COLO668 (cell line): ENCODE results near the gene MBD3.

Experiments used
- DNase-seq: peaks from one replicate; lab custom pipeline; 2025; ENCODE audit not compliant: unreplicated experiment; lab: John Stamatoyannopoulos, UW

The MBD3 gene

DNA sequence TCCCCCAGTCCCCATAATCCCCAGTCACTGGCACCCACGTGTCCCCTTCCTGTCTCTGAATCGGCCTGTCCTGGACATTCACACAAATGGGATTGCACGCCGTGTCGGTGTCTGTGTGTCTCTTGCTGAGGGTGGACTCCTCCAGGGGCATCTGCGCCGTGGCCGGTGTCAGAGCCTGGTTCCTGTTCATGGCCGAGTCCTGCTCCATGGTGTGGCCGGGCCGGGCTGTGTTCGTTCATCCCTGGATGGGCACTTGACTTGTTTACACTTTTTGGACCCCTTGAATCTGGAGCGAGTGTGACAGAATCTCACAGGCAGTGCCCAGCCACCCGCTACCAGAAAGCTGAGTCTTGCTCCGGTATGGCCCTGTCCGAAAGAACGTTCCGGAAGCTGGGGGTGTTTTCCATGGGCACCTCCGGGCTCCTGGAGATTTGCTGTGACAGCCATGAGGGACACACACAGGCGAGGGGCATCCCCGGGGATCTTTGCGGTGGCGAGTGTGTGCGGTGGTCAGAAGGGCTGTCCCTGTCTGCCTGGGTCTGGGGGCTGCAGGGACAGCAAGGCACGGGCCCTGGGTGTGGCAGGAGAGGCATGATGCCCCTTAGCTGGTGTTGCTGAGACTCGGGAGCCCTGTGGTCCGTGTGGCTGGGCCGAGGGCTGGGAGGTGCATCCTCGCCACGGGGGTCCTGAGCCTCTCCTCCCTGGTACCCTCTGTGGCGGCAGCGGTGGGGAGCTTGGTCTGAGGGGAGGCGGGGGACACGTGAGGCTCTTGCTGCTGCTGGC lies 18.1 kb downstream of the MBD3 start:
- DNase-seq: no peak

DNA sequence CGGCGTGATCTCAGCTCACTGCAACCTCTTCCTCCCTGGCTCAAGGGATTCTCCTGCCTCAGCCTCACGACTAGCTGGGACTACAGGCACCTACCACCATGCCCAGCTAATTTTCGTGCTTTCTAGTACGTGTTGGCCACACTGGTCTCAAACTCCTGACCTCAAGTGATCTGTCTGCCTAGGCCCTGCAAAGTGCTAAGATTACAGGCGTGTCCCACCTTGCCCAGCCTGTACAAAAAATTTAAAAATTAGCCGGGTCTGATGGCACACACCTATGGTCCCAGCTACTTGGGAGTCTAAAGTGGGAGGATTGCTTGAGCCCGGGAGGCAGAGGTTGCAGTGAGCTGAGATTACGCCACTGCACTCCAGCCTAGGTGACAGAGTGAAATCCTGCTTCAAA lies 19.9 kb downstream of the MBD3 start:
- DNase-seq: no peak

DNA sequence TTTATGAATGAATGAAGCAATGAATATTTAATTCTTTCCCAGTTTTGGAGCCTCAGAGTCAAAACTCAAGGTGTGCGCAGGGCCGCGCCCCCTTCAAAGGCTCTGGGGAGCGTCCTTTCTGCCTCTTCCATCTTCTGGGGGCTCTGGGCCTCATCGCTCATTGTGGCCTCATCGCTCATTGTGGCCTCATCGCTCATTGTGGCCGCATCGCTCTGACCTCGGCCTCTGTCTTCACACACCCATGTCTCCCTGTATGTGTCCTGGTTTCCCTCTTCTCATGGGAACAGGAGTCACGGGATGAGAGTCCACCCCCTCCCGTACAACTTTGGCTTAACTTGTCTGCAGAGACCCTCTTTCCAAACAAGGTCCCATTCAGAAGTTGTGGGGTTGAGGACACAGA lies 21.3 kb downstream of the MBD3 start:
- no peak for DNase-seq

DNA sequence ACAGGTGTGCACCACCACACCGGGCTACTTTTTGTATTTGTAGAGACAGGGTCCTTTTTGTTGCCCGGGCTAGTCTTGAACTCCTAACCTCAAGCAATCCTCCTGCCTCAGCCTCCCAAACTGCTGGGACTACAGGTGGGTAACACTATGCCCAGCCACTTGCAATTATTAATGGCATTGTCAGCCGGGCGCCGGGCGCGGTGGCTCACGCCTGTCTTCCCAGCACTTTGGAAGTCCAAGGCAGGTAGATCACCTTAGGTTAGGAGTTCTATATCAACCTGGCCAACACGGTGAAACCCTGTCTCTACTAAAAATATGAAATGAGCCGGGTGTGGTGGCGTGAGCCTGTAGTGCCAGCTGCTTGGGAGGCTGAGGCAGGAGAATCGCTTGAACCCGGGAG lies 21.8 kb downstream of the MBD3 start:
- no peak for DNase-seq

DNA sequence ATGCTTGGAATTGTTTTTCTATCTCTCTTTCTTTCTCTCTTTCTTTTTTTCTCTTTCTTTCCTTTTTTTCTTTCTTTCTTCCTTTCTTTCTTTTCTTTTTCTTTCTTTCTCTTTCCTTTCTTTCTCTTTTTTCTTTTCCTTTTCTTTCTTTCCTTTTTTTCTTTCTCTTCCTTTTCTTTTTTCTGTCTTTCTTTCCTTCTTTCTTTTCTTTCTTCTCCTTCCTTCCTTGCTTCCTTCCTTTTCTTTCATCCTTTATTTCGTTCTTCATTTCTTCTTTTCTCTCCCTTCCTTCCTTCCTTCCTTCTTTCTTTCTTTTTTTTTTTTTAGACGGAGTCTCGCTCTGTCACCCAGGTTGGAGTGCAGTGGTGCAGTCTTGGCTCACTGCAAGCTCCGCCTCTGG lies 22.7 kb downstream of the MBD3 start:
- no peak for DNase-seq

DNA sequence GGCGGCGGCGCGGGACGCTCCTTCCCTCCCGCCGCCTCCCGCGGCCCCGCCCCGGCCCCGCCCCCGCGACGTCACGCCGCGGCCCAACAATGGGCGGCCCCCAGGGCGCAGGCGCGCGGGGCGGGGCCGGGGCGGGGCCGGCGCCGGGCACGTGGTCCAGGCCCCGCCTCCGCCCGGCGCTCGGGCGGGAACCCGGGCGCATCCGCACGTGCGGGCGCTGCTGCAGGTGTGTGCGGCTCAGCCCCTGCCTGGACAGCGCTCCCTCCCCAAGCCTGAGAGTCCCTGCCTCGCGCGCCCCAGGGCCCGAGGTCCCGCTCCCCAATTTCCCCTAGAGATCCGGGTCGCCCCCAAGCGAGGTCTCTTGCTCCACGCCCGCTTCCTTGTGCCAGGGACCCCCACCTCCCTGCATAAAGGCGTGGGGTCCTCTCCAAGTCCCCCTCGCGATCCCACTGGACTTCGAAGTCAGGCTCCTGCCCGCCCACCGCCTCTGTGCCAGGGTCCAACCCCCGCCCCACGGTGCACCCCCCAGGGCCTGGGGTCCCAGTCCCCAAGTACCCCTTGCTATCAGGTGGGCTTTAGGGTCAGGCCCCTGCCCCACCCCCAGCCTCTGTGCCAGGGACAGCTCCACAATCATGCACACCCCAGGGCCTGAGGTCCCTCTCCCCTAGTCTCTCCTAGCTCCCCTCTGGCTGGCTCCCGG lies 24.2 kb downstream of the MBD3 start, which contains the start of gene MEX3D:
TSS of gene MEX3D (minus strand) at position 6 of the 700 bp plus-strand sequence. CDS start 267 bp downstream, outside the sequence.
- DNase-seq: peak; percentile 92

DNA sequence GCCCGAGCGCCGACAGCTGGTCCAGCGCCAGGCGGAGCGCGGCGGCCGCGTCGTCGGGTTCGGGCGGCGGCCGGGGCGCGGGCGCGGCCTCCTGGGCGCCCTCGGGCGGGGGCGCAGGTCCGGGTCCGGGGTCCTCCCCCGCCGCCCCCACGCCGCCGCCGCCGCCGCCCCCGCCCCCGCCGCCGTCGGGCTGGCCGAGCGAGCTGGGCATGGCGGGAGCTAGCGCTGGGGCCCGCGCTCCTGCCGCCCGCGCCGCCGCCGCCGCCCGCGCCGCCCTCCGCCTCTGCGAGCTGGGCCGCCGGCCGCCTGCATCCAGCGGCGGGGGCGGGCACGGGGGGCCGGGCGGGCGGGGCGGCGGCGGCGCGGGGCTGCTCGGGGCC lies 24.8 kb downstream of the MBD3 start:
- peak; percentile 51 for DNase-seq

DNA sequence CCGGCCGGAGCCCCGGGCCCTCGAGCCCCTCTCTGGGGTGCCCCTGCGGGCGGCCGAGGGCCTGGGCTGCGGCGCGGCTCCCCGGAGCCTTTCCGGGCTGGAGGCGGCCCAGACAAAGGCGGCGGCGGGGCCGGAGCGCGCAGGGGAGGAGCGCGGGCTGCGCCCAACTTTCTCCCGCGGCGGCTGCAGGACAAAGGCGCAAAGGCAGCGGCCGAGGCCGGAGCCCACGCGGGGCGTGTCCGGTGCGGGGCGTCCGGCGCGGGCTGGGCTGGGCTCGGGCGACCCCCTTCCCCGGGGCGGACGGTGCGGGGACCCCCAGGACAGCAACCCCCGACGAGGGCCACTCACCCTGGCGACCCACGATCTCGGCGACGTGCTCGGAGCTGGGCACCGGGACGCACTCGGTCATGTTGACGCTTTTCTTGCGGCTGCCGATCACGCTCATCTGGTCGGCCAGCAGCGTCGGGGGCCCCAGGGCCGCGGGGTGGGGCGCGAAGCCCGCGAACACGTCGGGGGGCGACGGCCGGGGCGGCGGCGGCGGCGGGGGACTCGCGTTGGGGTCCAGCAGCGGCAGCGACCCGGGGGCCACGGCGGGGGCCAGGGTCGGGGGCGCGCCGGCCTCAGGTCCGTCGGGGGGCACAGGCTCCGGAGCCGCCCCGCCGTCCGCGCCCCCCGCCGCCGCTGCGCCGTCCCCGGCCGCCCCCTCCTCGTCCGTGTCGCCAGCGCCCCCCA lies 25.4 kb downstream of the MBD3 start:
- peak; percentile 46 for DNase-seq

DNA sequence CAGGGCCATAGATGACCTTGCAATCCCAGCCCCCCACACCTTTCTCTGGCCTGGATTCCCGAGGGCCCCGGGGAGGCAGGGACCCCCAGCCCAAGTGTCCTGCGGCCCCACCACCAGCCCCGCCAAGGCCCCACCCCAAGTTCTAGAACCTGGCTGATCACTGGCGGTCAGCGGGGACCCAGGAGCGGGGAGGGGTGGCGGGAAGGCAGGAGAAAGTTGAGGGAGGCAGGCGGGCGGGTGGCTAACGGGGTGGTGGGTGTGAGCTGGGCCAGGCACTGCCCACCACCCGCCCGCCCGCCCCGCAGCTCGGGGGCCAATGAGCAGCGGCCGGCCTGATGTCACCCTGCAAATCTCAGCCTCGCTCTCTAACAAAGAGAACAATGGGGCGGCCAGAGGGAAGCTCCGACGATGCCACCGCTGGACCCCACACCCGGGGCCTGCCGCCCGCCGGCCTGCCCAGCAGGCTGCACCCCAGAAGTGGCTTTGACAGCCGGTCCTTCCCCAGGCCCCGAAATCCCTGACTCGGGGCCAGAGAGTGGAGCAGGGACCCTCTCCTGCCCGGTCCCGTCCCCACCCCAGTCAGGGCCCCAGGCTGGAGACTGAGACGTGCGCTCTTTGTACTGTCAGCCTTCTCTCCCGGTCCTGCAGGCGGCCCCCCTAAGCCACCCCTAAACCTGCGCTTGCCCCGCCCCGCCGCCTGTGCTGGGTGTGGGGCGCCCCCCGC lies 26.1 kb downstream of the MBD3 start:
- DNase-seq: peak; percentile 24

DNA sequence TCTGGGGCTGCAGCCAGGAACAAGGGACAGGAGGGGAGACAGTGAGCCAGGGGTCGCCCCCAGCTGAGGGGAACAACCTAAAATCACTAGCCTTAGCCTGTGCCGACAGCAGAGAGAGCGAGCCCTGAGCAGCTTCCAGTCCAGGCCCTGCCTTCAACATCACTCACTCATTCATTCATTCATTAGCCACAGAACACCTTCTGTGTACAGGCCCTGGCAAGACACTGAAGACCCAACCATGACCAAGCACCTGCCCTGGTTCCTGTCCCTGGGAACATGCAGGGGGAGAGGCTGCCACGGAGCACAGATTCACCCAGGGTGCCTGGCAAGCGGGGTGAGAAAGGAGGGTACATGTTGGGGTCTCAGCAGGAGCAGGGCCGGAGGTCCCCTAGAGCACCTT lies 29.4 kb downstream of the MBD3 start:
- DNase-seq: no peak

DNA sequence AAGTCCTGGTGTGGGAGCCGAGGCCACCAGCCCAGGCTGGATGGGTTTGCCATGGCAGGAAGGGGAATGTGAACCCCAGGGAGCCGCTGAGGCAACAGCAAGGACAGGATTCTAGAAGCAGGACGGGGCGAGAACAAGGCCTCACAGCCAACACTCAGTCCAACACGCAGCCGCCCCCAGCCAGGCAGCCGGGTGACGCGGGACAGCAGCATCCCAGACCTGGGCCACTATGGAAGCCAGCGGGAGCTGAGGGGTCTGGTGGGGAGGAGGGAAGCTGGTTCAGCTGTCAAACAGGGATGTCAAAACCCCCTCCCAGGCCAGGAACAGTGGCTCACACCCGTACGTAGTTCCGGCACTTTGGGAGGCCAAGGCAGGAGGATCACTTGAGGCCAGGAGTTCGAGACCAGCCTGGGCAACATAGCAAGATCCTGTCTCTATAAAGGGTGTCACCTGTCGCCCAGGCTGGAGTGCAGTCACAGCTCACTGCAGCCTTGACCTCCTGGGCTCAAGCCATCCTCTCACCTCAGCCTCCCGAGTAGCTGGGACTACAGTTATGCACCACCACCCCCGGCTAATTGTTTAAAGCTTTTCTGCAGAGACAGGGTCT lies 31.3 kb downstream of the MBD3 start:
- DNase-seq: no peak

DNA sequence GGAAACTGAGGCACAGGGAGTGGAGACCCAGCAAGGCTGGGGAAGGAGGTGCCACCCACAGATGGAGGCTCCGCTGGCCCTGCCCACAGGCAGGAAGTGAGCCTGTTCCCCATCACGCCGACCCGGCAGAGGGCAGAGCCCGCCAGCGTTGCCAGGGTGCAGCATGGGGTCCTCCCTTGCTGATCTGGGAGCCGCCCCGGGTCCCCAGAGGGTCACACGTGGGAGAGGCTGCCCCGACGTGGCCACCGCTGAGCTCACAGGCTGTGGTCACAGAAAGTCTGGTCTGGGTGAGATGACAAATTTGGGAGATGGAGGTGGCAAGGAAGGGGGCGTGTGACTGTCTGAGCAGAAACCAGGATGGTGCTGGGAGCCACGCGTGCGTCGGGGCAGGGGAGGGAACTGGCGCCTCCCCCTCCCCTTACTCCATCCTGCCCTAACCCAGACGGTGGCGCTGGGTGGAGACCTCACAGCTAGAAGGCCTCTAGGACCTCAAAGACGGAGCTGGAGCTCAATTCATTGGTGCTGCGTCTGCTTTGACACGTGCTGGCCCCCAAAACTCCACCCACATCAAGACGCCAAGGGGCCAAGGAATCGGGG lies 32.3 kb downstream of the MBD3 start:
- DNase-seq: no peak

DNA sequence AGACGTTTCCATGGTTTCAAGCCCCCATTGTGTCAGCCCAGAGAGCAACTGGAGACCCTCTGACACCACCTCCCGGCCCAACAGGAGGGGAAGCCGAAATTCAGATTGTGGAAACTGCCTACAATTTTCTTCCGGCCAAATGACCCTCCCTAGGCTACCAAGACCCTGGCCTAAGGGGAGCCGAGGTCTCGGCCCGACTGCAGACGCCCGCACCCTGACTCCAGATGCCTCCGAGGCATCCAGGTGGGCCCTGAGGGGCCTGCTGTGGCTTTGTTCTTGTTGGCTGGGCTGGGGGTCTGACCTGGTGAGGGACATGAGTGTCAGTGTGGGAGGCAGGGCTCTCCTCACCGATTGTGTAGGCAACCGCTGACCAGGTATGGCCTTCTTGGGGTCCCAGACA lies 34.1 kb downstream of the MBD3 start:
- DNase-seq: no peak

DNA sequence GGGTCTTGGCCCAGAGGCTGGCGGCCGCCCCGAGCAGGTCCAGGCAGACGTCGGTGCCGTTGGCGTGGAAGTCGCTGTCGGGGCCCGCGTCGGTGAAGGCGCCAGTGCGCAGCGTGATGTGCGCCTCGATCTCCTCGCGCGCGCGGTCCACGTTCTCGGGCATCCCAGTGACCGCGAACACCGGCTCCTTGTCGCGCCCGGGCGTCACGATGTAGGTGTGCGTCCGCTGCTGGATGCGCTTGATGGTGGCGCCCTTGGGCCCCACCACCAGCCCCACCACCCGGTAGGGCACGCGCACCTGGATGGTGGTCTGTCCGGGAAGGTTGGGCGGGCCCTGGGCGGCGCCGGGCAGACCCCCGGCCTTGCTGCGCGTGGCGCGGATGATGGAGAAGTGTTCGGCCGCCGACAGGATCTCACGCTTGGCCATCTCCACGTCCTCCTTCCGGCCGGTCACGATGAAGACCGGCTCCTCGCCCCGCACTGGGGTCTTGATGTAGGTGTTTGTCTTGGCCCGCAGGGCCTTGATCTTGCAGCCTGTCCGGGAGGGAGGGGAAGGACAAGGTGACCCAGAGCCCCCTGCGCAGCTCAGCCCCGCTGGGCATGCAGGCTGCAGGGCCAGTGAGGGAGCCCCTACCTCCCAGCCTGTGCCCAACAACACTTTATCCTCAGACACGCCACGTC lies 36.1 kb downstream of the MBD3 start:
- no peak for DNase-seq

DNA sequence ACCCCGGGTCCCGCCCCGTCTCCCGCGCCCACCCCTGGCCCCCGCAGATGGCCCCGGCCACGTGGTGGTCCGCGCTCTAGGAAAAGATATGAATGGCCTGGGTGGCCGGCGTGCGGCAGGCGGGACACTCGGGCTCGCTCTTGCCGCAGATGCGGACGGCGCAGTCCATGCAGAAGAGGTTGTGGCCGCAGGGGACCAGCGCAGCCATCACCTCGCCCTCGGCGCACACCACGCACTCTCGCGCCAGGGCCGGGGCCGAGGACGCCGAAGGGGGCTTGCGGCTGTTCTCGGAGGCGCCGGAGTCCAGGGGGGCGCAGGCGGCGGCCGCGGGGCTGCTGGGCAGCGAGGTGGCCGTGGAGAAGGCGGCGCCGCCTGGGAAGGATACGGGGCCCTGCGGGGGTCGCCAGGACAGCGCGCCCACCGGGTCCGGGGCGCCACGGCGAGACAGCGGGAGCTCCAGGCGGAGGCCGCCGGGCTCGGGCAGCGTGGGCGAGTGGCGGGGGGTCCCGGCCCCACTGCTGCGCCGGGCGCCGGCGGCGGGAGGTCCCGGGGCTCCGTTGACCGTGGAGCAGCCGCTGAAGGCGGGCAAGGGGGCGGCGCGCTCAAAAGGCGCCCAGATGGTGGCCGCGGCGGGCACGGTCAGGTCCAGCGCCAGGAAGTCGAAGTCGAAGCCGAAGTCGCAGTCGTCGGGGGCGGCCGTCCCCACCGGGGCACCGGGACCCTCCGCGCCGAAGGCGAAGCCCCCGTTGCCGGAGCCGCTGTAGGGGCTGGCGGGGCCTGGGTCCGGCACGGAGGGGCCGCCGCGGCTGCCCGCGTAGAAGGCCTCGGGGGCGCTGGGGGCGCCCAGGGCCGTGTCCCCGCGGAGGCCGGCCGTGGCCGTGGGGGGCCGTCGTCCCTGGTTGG lies 36.9 kb downstream of the MBD3 start:
- DNase-seq: no peak

DNA sequence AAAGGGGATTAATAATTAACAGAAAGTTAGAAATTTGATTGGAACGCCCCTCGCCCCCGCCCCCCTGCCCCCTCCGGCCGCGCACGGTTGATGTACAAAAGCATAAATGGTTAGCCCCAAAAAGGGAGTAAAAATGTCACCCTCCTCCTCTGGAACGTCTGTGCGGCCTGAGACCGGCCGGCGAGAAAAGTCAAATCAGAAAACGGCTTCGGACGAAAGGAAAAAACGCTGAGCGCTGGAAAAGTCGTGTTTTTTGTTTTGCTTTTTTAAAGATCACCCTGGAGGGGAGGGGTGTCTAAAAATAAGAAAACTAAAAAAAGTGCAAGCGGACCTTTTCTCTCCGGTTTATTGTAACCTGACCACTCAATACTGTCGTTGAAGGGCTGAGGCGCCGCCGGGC lies 37.7 kb downstream of the MBD3 start:
- no peak for DNase-seq

DNA sequence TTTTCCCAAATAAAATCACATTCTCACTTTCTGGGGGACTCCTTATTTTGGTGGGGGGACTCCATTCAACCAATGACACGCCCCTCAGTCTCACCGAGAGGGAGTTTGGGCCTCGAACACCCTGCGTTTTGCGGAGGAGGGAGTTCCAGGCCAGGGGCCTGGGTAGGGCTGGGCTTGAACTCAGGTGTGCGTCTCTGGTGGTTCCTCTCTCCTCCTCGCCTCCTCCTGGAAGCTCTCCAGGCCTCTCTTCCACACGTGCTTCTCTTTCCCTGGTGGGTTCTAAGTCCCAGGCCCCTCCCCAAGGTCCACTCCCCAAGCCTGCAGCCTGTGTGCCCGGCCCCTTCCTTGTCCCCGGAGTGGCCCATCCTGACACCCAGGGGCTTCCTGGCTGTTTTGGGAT lies 39.2 kb downstream of the MBD3 start:
- no peak for DNase-seq

DNA sequence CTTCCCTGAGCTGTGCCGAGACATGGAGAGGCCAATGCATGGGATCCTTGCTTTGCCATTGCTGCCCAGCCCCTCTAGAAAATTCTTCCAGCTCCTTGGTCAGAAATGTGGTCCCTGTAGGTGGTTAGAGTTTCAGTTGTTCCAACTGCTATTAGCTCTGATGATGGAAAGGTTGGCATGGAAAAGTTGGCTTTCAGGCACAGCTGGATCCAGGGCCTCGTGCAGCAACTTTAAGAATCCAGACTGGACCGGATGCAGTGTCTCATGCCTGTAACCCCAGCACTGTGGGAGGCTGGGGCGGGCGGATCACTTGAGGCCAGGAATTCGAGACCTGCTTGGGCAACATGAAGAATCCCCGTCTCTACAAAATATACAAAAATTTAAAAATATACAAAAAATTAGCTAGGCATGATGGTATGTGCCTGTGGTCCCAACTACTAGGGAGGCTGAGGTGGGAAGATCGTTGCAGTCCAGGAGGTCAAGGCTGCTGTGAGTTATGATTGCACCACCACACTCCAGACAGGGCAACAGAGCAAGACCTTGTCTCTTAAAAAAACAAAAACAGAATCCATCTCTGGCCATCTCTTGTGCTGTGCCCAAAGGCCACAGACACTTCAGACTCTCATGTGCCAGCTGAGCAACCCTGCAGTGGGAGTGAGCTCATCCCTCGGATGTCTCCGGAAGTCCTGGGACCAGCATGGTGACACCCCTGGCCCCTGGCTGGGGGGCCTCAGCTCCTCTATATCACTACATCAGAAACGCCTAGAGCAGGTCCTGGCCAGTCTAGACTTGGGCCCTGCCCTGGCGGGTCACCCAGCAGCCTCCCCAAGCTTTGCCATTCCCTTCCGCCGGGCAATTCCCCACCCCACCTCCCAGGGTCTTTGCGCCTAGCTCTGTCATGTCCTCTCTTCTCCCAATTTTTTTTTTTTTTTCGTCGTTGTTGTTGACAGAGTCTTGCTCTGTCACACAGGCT lies 41.3 kb downstream of the MBD3 start:
- DNase-seq: no peak
